ENCODE measurements around the gene INTS13. TPM values are rescaled to one million over a fixed set of nuclear protein-coding genes. Genes with fewer than 3 reads are reported as not detected.

Gene INTS13
- total and polyA plus RNA-seq, 2 of the 4 experiments (the other 2 are of a cell fraction), result 9.9 to 31.9 TPM

DNA sequence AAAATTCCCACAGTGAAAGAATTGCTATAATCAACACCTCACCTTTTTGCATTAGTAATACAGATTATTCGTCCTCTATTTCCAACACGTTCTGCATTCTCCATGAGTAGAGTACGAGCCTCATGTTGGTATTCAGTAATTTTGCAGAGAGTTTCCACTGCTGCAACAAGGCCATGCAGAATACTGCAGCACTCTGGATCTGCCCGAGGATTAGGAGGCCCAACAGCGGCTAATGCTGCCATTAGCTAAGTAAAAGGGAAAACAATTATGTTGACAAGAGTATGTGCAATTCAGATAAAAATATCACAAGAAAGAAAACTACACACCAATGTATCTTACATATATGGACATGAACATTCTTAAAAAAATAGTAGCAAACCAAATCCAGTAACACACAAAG is 9.1 kb downstream of the INTS13 start:
- POLR2A ChIA-PET (ENCODE audit: unreplicated experiment), result no interaction called here
- ATAC-seq (ENCODE audit: low read depth) (no peak), DNase-seq (no peak)
- H2BK120ac ChIP-seq (ENCODE audit: low read depth, low read length), result no peak overlapping the region
- in situ Hi-C loops (cut with MboI; ENCODE audit: low sequenced_read_pairs) (no loop called here), intact Hi-C loops (cut with micrococcal nuclease) (no loop called here), dilution Hi-C loops (cut with HindIII; ENCODE audit: low sequenced_read_pairs, unreplicated experiment) (no loop called here)
- H3K18ac ChIP-seq (ENCODE audit: low read depth, low read length), result no peak overlapping the region
- H3K14ac ChIP-seq (replicated peaks; ENCODE audit: low read depth, low read length), result no peak overlapping the region
- no peak overlapping the region for H3K27ac ChIP-seq (ENCODE audit: insufficient read depth, low read length)
- H2AFZ ChIP-seq (replicated peaks; ENCODE audit: low read length, poor library complexity), result no peak overlapping the region
- peaks cover 18% of the 10 kb centered on the region for H3K36me3 ChIP-seq (ENCODE audit: control insufficient read depth, insufficient read depth, low read length)
- no peaks in the 10 kb centered on the region for H3K9me3 ChIP-seq (ENCODE audit: control insufficient read depth, insufficient read depth, low read length)
- CTCF ChIA-PET, result no interaction called here
- WGBS, 2 experiments (ENCODE audit: extremely low coverage in 2 of 2, insufficient read length in 1 of 2), result no CpG with 5 or more reads among the region's 5 CpGs
- H2AK5ac ChIP-seq (ENCODE audit: low read depth, low read length), result no peak overlapping the region
- H3K79me1 ChIP-seq (ENCODE audit: low read depth in 1 of 2, low read length in 2 of 2), result peaks cover 6 to 12% of the 10 kb centered on the region in 2 experiments; a peak in 3 of 4 replicates
- no peak overlapping the region for H4K5ac ChIP-seq (ENCODE audit: low read depth, low read length)
- H3K27me3 ChIP-seq (ENCODE audit: control insufficient read depth, insufficient read depth, low read length), result no peaks in the 10 kb centered on the region
- no peak overlapping the region for H3K23ac ChIP-seq (ENCODE audit: low read depth, low read length)
- no peaks in the 10 kb centered on the region for H4K20me1 ChIP-seq (ENCODE audit: insufficient read depth, low read length)
- no peak overlapping the region for H2AK9ac ChIP-seq (replicated peaks; ENCODE audit: low read depth, low read length, poor library complexity)
- H3K4me2 ChIP-seq (ENCODE audit: low read depth, low read length), result no peak overlapping the region
- TF ChIP-seq MXI1 (IDR thresholded peaks at IDR 0.05; ENCODE audit: borderline replicate concordance, low read depth, low read length), result no peak
- no peak for TF ChIP-seq MAZ (IDR thresholded peaks at IDR 0.05; ENCODE audit: borderline replicate concordance, low read depth, low read length)
- TF ChIP-seq RCOR1 (IDR thresholded peaks at IDR 0.05; ENCODE audit: insufficient replicate concordance, low read length), result no peak
- TF ChIP-seq FOS (IDR thresholded peaks at IDR 0.05; ENCODE audit: low read depth, low read length), result no peak
- TF ChIP-seq NFE2L2 (IDR thresholded peaks at IDR 0.05; ENCODE audit: low read depth, low read length), result no peak
- TF ChIP-seq USF2 (IDR thresholded peaks at IDR 0.05; ENCODE audit: low read depth, low read length), result no peak
- TF ChIP-seq CEBPB (IDR thresholded peaks at IDR 0.05; ENCODE audit: low read depth, low read length), result no peak
- TF ChIP-seq CTCF (conservative IDR thresholded peaks at IDR 0.05; ENCODE audit: low read depth, low read length), result no peak
- no peak for TF ChIP-seq BHLHE40 (IDR thresholded peaks at IDR 0.05; ENCODE audit: low read depth, low read length)
- no peak for TF ChIP-seq MAFK (IDR thresholded peaks at IDR 0.05; ENCODE audit: low read depth, low read length)
- H2BK20ac ChIP-seq (ENCODE audit: low read depth, low read length), result no peak overlapping the region
- H3K4ac ChIP-seq (ENCODE audit: low read depth, low read length), result no peak overlapping the region
- H2BK5ac ChIP-seq (ENCODE audit: low read depth, low read length, poor library complexity, severe bottlenecking), result no peak overlapping the region
- no peak overlapping the region for H2BK15ac ChIP-seq (ENCODE audit: low read depth, low read length)
- no peak overlapping the region for H3K4me3 ChIP-seq (ENCODE audit: insufficient read depth, low read depth, low read length)
- H3K4me1 ChIP-seq (ENCODE audit: control insufficient read depth, insufficient read depth, low read length), result no peaks in the 10 kb centered on the region
- H3K56ac ChIP-seq (ENCODE audit: extremely low read depth, insufficient read depth, low read length), result no peak overlapping the region
- no peak overlapping the region for H4K91ac ChIP-seq (ENCODE audit: insufficient read depth, low read depth, low read length)
- H3K9ac ChIP-seq (ENCODE audit: low read depth, low read length), result no peak overlapping the region
- BruUV-seq (replicated peaks), result no TSS peak
- 0 out of 2 replicates have a peak, but pooled peaks cover 4% of the 10 kb centered on the region for H3K9me1 ChIP-seq (ENCODE audit: insufficient read depth, low read length)
- H4K8ac ChIP-seq (ENCODE audit: low read depth in 2 of 2, low read length in 2 of 2), result no peak overlapping the region

All from IMR-90 (cell line).